Thyroid gland (tissue), 4 donors: Measurements from ENCODE around the gene GSTO2. TPM values are rescaled to one million over a fixed set of nuclear protein-coding genes. Genes with fewer than 3 reads are reported as not detected.
A peak's percentile ranks its signal among the peaks of the same experiment; 100 is the strongest.

Source experiments
- DNase-seq, 2 donors: peaks; one replicate each; pipeline ENCODE4 v3.0.0-alpha.2; 2019
- H3K27ac ChIP-seq, 3 donors: fragments of 200-600 bp; sonication (generic); 1 replicate in 2 of 3; 2 replicates in 1 of 3; pipeline ENCODE4 v1.5.1; 2016 to 2019; ENCODE audit warnings: mild to moderate bottlenecking in 1 of 3, moderate library complexity in 1 of 3
- H3K27me3 ChIP-seq: fragments of 200-600 bp; sonication (generic); one replicate; pipeline ENCODE4 v1.5.1; 2019
- H3K36me3 ChIP-seq, 2 donors: fragments of 200-600 bp; sonication (generic); one replicate each; pipeline ENCODE4 v1.5.1; 2016 to 2019
- H3K4me1 ChIP-seq, 2 donors: fragments of 200-600 bp; sonication (generic); one replicate each; pipeline ENCODE4 v1.5.1; 2017 to 2019
- H3K4me3 ChIP-seq, 3 donors: fragments of 200-600 bp; sonication (generic); replicated peaks in 1 of 3; 1 replicate in 2 of 3; 2 replicates in 1 of 3; pipeline ENCODE4 v1.5.1; 2016; ENCODE audit warnings: mild to moderate bottlenecking in 1 of 3
- H3K9me3 ChIP-seq: fragments of 200-600 bp; sonication (generic); one replicate; pipeline ENCODE4 v1.5.1; 2017
- POLR2A ChIP-seq, 2 donors: fragments of 450-650 bp; IDR thresholded peaks; one replicate each; pipeline ENCODE4 v1.6.1; 2017; ENCODE audit warnings: antibody characterized with exemption in 2 of 2, mild to moderate bottlenecking in 2 of 2, moderate library complexity in 1 of 2
- WGBS, 2 donors: methylation state at CpG; one replicate each; pipeline ENCODE4 v1.1.5; 2017; 5-methylcytosine and 5-hydroxymethylcytosine counted together
- intact Hi-C: fragments of 100-400 bp; cut with DNase I; formaldehyde crosslinking; loops from one replicate; pipeline ENCODE4 v1.15.1; 2023
- total RNA-seq, 4 donors: library from RNA; depleted of rRNA; stranded (reverse); fragments of >200 nt; gene quantifications; one replicate each; pipeline ENCODE4 v1.2.3, GENCODE V29; 2016
- TF ChIP-seq, protein P1 (sequence below), 6 experiments: fragments of 200-600 bp in 3 of 6; fragments of 450-650 bp in 3 of 6; sonication (generic) in 3 of 6; IDR thresholded peaks; one replicate each; pipeline ENCODE4 v1.5.1; 2016 to 2019; ENCODE audit warnings: antibody characterized with exemption in 6 of 6, mild to moderate bottlenecking in 2 of 6, inconsistent platforms in 1 of 6, moderate library complexity in 1 of 6

GSTO2 gene
- total RNA-seq, 4 donors from 2014 or later: 7.5 to 16.3 (median 12.8) TPM

DNA sequence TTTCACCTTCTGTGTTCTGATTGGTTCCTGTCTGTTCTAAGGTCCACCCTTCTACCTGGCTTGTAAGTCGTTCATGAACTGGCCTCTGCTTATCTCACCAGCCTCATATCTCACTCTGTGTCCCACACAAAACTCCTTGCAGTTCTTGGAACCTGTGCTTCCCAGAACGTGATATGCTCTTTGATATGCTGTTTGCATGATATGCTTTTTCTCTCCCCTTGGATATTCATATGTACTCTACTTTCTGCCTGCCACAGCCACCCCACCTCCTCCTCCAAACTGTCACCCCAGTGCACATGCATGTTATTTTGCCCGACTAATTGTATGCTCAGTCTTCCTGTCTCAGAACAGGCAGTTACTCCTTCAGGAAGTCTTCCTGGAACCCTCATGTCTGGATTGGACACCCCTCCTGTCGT is 71.1 kb downstream of the GSTO2 start:
- Histone ChIP-seq H3K27me3 (no peaks in the 10 kb centered on the region), H3K4me1 (peaks cover 30 to 32% of the 10 kb centered on the region in 2 donors), H3K9me3 (no peaks in the 10 kb centered on the region), H3K4me3 (peak overlapping the region in 1 of 3 donors; percentile 86), H3K36me3 (no peaks in the 10 kb centered on the region), H3K27ac (peak overlapping the region; percentile 90 to 99 (median 98))
- intact Hi-C loops: no loop called here
- TF ChIP-seq, protein P1, sequence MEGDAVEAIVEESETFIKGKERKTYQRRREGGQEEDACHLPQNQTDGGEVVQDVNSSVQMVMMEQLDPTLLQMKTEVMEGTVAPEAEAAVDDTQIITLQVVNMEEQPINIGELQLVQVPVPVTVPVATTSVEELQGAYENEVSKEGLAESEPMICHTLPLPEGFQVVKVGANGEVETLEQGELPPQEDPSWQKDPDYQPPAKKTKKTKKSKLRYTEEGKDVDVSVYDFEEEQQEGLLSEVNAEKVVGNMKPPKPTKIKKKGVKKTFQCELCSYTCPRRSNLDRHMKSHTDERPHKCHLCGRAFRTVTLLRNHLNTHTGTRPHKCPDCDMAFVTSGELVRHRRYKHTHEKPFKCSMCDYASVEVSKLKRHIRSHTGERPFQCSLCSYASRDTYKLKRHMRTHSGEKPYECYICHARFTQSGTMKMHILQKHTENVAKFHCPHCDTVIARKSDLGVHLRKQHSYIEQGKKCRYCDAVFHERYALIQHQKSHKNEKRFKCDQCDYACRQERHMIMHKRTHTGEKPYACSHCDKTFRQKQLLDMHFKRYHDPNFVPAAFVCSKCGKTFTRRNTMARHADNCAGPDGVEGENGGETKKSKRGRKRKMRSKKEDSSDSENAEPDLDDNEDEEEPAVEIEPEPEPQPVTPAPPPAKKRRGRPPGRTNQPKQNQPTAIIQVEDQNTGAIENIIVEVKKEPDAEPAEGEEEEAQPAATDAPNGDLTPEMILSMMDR (IDR thresholded peaks at IDR 0.05): peak in 1 of 6 experiments; percentile 4
- TF ChIP-seq POLR2A (IDR thresholded peaks at IDR 0.05): peak in 1 of 2 donors; percentile 39
- DNase-seq: no peak
- 15 to 18% methylated on average over 4 of the region's 4 CpGs for WGBS, 2 donors

DNA sequence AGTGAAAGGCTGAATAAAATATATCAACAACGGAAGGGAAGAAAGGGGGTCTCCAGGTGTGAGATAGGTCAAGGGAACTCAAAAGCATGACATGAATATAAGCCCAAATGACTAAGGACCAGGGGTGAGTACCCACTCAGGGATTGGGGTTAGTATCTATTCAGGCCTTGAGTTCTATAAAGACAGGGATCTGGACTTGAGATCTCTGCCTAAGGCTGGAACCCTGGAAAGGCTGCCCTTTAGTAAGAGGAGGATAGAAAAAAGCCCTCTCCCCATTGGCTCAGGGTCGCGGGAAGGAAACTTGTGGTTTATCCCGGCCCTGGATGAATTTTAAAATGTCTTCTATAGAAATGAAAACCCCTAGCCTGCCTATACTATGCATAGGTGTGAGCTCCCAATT is 71.7 kb downstream of the GSTO2 start:
- Histone ChIP-seq H3K4me3 (no peak overlapping the region), H3K27ac (peak overlapping the region; percentile 90 to 99 (median 98)), H3K27me3 (no peaks in the 10 kb centered on the region), H3K9me3 (no peaks in the 10 kb centered on the region), H3K4me1 (peaks cover 25 to 26% of the 10 kb centered on the region in 2 donors), H3K36me3 (no peaks in the 10 kb centered on the region)
- intact Hi-C loops: no loop called here
- WGBS, 2 donors: 81 to 86% methylated on average over 4 of the region's 4 CpGs
- no peak for DNase-seq
- no peak for TF ChIP-seq POLR2A (IDR thresholded peaks at IDR 0.05)
- TF ChIP-seq, protein P1 (IDR thresholded peaks at IDR 0.05): no peak

DNA sequence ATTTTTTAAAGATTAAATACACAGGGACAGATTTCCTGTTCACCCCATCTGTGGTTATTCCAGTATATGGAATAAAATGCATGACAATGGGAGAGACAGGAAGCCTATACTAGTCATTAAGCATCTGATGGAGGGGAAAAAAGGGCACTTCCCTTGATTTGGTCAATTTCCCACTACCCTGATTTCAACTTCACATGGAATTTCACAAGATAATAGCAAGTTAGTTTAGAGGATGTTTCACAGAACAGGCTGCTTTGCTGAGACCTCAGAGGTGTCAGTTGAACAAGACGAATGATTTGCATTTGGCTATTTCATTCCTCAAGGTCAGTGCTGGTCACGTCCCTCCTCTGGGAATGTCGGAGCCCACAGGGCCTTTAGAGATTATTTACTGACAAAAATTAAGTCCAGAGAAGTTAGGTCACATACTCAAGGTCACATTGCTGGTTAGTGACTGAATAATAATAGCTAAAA is 74.0 kb downstream of the GSTO2 start:
- H3K4me3 ChIP-seq: no peak overlapping the region
- TF ChIP-seq, protein P1 (IDR thresholded peaks at IDR 0.05): no peak
- TF ChIP-seq POLR2A (IDR thresholded peaks at IDR 0.05): no peak
- peaks cover 17 to 19% of the 10 kb centered on the region in 2 donors for H3K4me1 ChIP-seq
- WGBS, 2 donors: 70 to 72% methylated on average over 3 of the region's 3 CpGs
- peak overlapping the region in 1 of 3 donors; percentile 36 for H3K27ac ChIP-seq
- H3K27me3 ChIP-seq: no peaks in the 10 kb centered on the region
- intact Hi-C loops: no loop called here
- no peaks in the 10 kb centered on the region for H3K36me3 ChIP-seq
- DNase-seq: no peak
- H3K9me3 ChIP-seq: no peaks in the 10 kb centered on the region

DNA sequence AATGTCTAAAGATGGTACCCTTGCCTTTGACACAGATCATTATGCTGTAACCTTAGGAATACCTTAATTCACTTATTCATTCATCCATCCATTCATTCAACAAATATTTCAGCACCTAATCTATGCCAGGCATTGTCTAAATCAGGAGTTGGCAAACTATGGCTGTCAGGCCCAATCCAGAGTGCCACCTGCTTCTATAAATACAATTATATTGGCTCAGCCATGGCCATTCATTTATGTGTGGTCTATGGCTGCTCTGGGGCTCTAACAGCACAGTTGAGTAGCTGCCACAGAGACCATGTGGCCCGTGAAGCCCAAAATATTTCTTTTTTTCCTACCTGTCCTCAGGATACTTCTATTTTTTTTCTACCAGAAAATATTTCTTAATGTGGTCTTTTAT is 75.2 kb downstream of the GSTO2 start:
- DNase-seq: no peak
- Histone ChIP-seq H3K4me3 (no peak overlapping the region), H3K27ac (no peak overlapping the region), H3K36me3 (no peaks in the 10 kb centered on the region), H3K27me3 (no peaks in the 10 kb centered on the region), H3K4me1 (peaks cover 18 to 30% of the 10 kb centered on the region in 2 donors), H3K9me3 (no peaks in the 10 kb centered on the region)
- WGBS, 2 donors: 95 to 97% methylated on average over 1 of the region's 1 CpG
- intact Hi-C loops: no loop called here
- TF ChIP-seq POLR2A (IDR thresholded peaks at IDR 0.05): no peak
- TF ChIP-seq, protein P1 (IDR thresholded peaks at IDR 0.05): no peak

DNA sequence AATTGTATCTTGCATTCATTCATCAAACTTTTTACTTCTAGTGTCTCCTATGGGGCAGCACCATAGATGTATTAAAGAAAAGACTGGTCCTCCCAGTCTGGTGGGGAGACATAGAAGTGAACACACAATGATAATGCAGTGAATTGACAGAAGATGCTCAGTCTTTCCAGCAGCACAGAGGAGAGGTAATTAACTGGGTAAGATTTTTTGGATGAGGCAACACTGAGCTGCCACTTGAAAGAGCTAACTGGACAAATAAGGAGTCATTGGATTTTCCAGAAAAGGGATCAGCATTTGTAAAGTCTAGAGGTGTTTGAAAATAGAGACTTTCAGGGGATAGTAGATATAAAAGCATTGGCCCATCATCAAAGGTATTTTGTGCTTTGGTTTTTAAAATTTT is 76.5 kb downstream of the GSTO2 start:
- no peak overlapping the region for H3K27ac ChIP-seq

More for the DNA sequence above, 76.5 kb downstream of the GSTO2 start:
- Histone ChIP-seq H3K27me3 (no peaks in the 10 kb centered on the region), H3K4me1 (peaks cover 13 to 29% of the 10 kb centered on the region in 2 donors), H3K9me3 (no peaks in the 10 kb centered on the region), H3K36me3 (no peaks in the 10 kb centered on the region), H3K4me3 (no peak overlapping the region)
- DNase-seq: no peak
- TF ChIP-seq, protein P1 (IDR thresholded peaks at IDR 0.05): no peak
- TF ChIP-seq POLR2A (IDR thresholded peaks at IDR 0.05): no peak
- intact Hi-C loops: no loop called here
